GM12874 (cell line): ENCODE data around the gene KREMEN2.

Experiments
- CTCF ChIP-seq: IDR thresholded peaks from 2 replicates; pipeline ENCODE4 v1.5.1; 2011; ENCODE audit warnings: low read depth, mild to moderate bottlenecking, control low read depth, low read length, moderate library complexity; ENCODE audit not compliant: insufficient read depth

Gene KREMEN2

GRCh38 chr16:2985462-2985861, 21.4 kb downstream of the KREMEN2 start:
- TF ChIP-seq CTCF = no peak

- no peak for TF ChIP-seq CTCF
Observed at GRCh38 chr16:2985893-2986355, 21.8 kb downstream of the KREMEN2 start.

GRCh38 chr16:2986623-2987188, 22.6 kb downstream of the KREMEN2 start:
- no peak for TF ChIP-seq CTCF

GRCh38 chr16:2987286-2987685, 23.2 kb downstream of the KREMEN2 start:
- no peak for TF ChIP-seq CTCF

- TF ChIP-seq CTCF = no peak
Observed at GRCh38 chr16:2987833-2988232, 23.8 kb downstream of the KREMEN2 start.

- TF ChIP-seq CTCF = no peak
Observed at GRCh38 chr16:2988590-2989099, 24.6 kb downstream of the KREMEN2 start.

- TF ChIP-seq CTCF = no peak
Observed at GRCh38 chr16:2990891-2991290, 26.8 kb downstream of the KREMEN2 start.
